Parathyroid adenoma (tissue), 2 donors: ENCODE data around the gene CDH18.

Experiments used
- H2AFZ ChIP-seq: fragments of 300-600 bp; sonication (generic); one replicate; pipeline ENCODE4 v1.7.0; 2017; ENCODE audit warnings: antibody characterized with exemption, mild to moderate bottlenecking
- H3K27ac ChIP-seq: fragments of 300-600 bp; sonication (generic); one replicate; pipeline ENCODE4 v1.7.0; 2017
- H3K27me3 ChIP-seq: fragments of 300-600 bp; sonication (generic); one replicate; pipeline ENCODE4 v1.7.0; 2017; ENCODE audit warnings: low read length; ENCODE audit not compliant: control insufficient read depth, insufficient read depth
- H3K36me3 ChIP-seq: fragments of 300-600 bp; sonication (generic); one replicate; pipeline ENCODE4 v1.7.0; 2017; ENCODE audit warnings: low read length; ENCODE audit not compliant: control insufficient read depth, insufficient read depth
- H3K4me1 ChIP-seq: fragments of 300-600 bp; sonication (generic); one replicate; pipeline ENCODE4 v1.7.0; 2017; ENCODE audit warnings: control low read depth
- H3K4me2 ChIP-seq: fragments of 300-600 bp; sonication (generic); one replicate; pipeline ENCODE4 v1.7.0; 2017; ENCODE audit warnings: low read length
- H3K4me3 ChIP-seq: fragments of 300-600 bp; sonication (generic); one replicate; pipeline ENCODE4 v1.7.0; 2017; ENCODE audit warnings: low read depth, low read length
- H3K79me2 ChIP-seq: fragments of 300-600 bp; sonication (generic); one replicate; pipeline ENCODE4 v1.7.0; 2017; ENCODE audit warnings: control low read depth
- H3K9ac ChIP-seq: fragments of 300-600 bp; sonication (generic); one replicate; pipeline ENCODE4 v1.7.0; 2017; ENCODE audit warnings: mild to moderate bottlenecking
- H3K9me3 ChIP-seq: fragments of 300-600 bp; sonication (generic); one replicate; pipeline ENCODE4 v1.7.0; 2017; ENCODE audit warnings: low read length; ENCODE audit not compliant: control insufficient read depth
- CTCF ChIP-seq: fragments of 300-600 bp; sonication (generic); IDR thresholded peaks from one replicate; pipeline ENCODE4 v1.7.0; 2017; ENCODE audit warnings: antibody characterized with exemption, mild to moderate bottlenecking
- donor health status: primary hyperparathyroidism.

Gene CDH18

GRCh38 chr5:19987612-19988361, at the start of gene CDH18:
TSS of gene CDH18 (minus strand) at chr5:19988200. CDS start at chr5:19838986, 149,214 bp downstream.
- Histone ChIP-seq H3K9me3 (no peaks in the 10 kb centered on the region), H3K27me3 (no peaks in the 10 kb centered on the region), H3K36me3 (no peaks in the 10 kb centered on the region), H3K79me2 (no peaks in the 10 kb centered on the region), H2AFZ (peak within 1 kb of the TSS; percentile 35), H3K9ac (no peak within 1 kb of the TSS), H3K4me2 (peak within 1 kb of the TSS; percentile 62), H3K4me1 (no peaks in the 10 kb centered on the region), H3K27ac (no peak within 1 kb of the TSS), H3K4me3 (peak within 1 kb of the TSS; percentile 35)
- TF ChIP-seq CTCF, result no peak

- Histone ChIP-seq H3K4me1 (no peaks in the 10 kb centered on the region), H3K4me3 (no peak overlapping the region), H3K4me2 (no peak overlapping the region), H2AFZ (no peak overlapping the region), H3K36me3 (no peaks in the 10 kb centered on the region), H3K9me3 (no peaks in the 10 kb centered on the region), H3K9ac (no peak overlapping the region), H3K27ac (no peak overlapping the region), H3K79me2 (no peaks in the 10 kb centered on the region), H3K27me3 (no peaks in the 10 kb centered on the region)
- no peak for TF ChIP-seq CTCF
Measured at GRCh38 chr5:20034717-20035116, 46.7 kb upstream of the CDH18 start.

- no peaks in the 10 kb centered on the region for H3K4me1 ChIP-seq
- no peak for TF ChIP-seq CTCF
- H3K4me2 ChIP-seq, result no peak overlapping the region
- no peaks in the 10 kb centered on the region for H3K9me3 ChIP-seq
- H2AFZ ChIP-seq, result no peak overlapping the region
- no peak overlapping the region for H3K4me3 ChIP-seq
- no peak overlapping the region for H3K9ac ChIP-seq
- no peaks in the 10 kb centered on the region for H3K36me3 ChIP-seq
- H3K79me2 ChIP-seq, result no peaks in the 10 kb centered on the region
- no peaks in the 10 kb centered on the region for H3K27me3 ChIP-seq
- H3K27ac ChIP-seq, result no peak overlapping the region
Measured at GRCh38 chr5:20033881-20034280, 45.9 kb upstream of the CDH18 start.

GRCh38 chr5:20032896-20033295, 44.9 kb upstream of the CDH18 start:
- no peak overlapping the region for H3K27ac ChIP-seq
- no peak overlapping the region for H3K9ac ChIP-seq
- H3K4me1 ChIP-seq, result no peaks in the 10 kb centered on the region
- H3K36me3 ChIP-seq, result no peaks in the 10 kb centered on the region
- H3K79me2 ChIP-seq, result no peaks in the 10 kb centered on the region
- no peaks in the 10 kb centered on the region for H3K9me3 ChIP-seq
- no peak overlapping the region for H3K4me2 ChIP-seq
- no peak overlapping the region for H2AFZ ChIP-seq
- no peak overlapping the region for H3K4me3 ChIP-seq
- H3K27me3 ChIP-seq, result no peaks in the 10 kb centered on the region
- no peak for TF ChIP-seq CTCF

GRCh38 chr5:20030125-20030524, 42.1 kb upstream of the CDH18 start:
- Histone ChIP-seq H3K27ac (no peak overlapping the region), H3K4me1 (no peaks in the 10 kb centered on the region), H3K4me3 (no peak overlapping the region), H3K9ac (no peak overlapping the region), H3K4me2 (no peak overlapping the region), H3K9me3 (no peaks in the 10 kb centered on the region), H3K27me3 (no peaks in the 10 kb centered on the region), H3K36me3 (no peaks in the 10 kb centered on the region), H3K79me2 (no peaks in the 10 kb centered on the region), H2AFZ (no peak overlapping the region)
- no peak for TF ChIP-seq CTCF
